H1 (cell line): ENCODE measurements around the gene NOL12. TPM values are rescaled to one million over a fixed set of nuclear protein-coding genes. Genes with fewer than 3 reads are reported as not detected.

Experiments
- ASH2L ChIP-seq: fragments of 200-600, 300-600 bp; sonication (generic); IDR thresholded peaks from one replicate; pipeline ENCODE4 v1.7.1; 2017; ENCODE audit warnings: low read length
- ATF2 ChIP-seq: IDR thresholded peaks from 2 replicates; pipeline ENCODE4 v1.6.1; 2012; ENCODE audit warnings: low read length, inconsistent platforms
- CTBP2 ChIP-seq: IDR thresholded peaks from 2 replicates; pipeline ENCODE4 v1.7.0; 2011; ENCODE audit warnings: borderline replicate concordance, mild to moderate bottlenecking, moderate library complexity, mixed read lengths, low read length; ENCODE audit not compliant: insufficient read depth, insufficient read length
- GTF2F1 ChIP-seq: IDR thresholded peaks from 2 replicates; pipeline ENCODE4 v1.6.1; 2012; ENCODE audit warnings: low read depth, low read length, improper control_type of control experiment, borderline replicate concordance
- KDM4A ChIP-seq: IDR thresholded peaks from one replicate; pipeline ENCODE4 v1.7.1; 2012; ENCODE audit warnings: low read depth, mild to moderate bottlenecking, moderate library complexity, low read length, inconsistent platforms; ENCODE audit not compliant: severe bottlenecking
- SAP30 ChIP-seq: fragments of 300-600 bp; sonication (generic); IDR thresholded peaks from 2 replicates; pipeline ENCODE4 v1.7.1; 2012; ENCODE audit warnings: low read length, moderate library complexity, mild to moderate bottlenecking, inconsistent platforms; ENCODE audit not compliant: insufficient read depth, insufficient replicate concordance
- SIX5 ChIP-seq: IDR thresholded peaks from 2 replicates; pipeline ENCODE4 v1.6.1; 2011; ENCODE audit warnings: mild to moderate bottlenecking, low read depth, low read length
- ZNF274 ChIP-seq: IDR thresholded peaks from 2 replicates; pipeline ENCODE4 v1.7.0; 2012; ENCODE audit warnings: low read length, borderline replicate concordance; ENCODE audit errors: extremely low read depth
- polyA plus RNA-seq, 7 experiments: library from polyadenylated mRNA; depleted of rRNA in 3 of 7; stranded (reverse) in 5 of 7; unstranded in 2 of 7; fragments of >200 nt in 5 of 7; fragments of 200-250 nt in 2 of 7; gene quantifications; 1 replicate in 5 of 7; 2 replicates in 1 of 7; 4 replicates in 1 of 7; pipeline versions ENCODE4 v1.2.1 to v1.2.3, GENCODE V29; 2011 to 2013; ENCODE audit warnings: missing spikeins in 2 of 7, mixed read lengths in 2 of 7
- total RNA-seq: library from RNA; stranded (reverse); fragmentation: NEBNext Ultra II Directional; extraction: Animal tissue kit (Norgen Biotek cat#: 25700); gene quantifications from 2 replicates; pipeline ENCODE4 v1.2.1, GENCODE V29; 2021

The NOL12 gene
- total and polyA plus RNA-seq, 2 of the 8 experiments (the other 6 are each of a cell fraction or from before 2014, with no cell fraction given): 25.3 to 28.3 TPM

- TF ChIP-seq SAP30: no peak
- TF ChIP-seq SIX5: no peak
- TF ChIP-seq KDM4A: peak; percentile 56
- TF ChIP-seq ATF2: no peak
- no peak for TF ChIP-seq ASH2L
- no peak for TF ChIP-seq GTF2F1
- TF ChIP-seq CTBP2: no peak
- TF ChIP-seq ZNF274: no peak
These were observed 10.8 kb downstream of the NOL12 start, which contains the start of gene TRIOBP (continued) for GRCh38 chr22:37696657-37697537.
